G401.6 (cell line): Measurements from ENCODE around the gene INTS14.
"Not testable (repeated sequence)": the region's sequence is repeated elsewhere in the genome, so short reads cannot be mapped to it uniquely, and the experiment has no call there.

Source experiments
- FAIRE-seq: peaks from 2 replicates; lab custom pipeline; 2012; peaks lifted over from hg19 to GRCh38; lab: Jason Lieb, UNC

Gene INTS14

GRCh38 chr15:65630760-65631159, 19.8 kb upstream of the INTS14 start:
- FAIRE-seq: no peak

GRCh38 chr15:65629548-65629947, 18.6 kb upstream of the INTS14 start:
- no peak for FAIRE-seq

- FAIRE-seq: no peak
Measured at GRCh38 chr15:65626856-65627255, 15.9 kb upstream of the INTS14 start.

- no peak for FAIRE-seq
Measured at GRCh38 chr15:65623103-65623502, 12.2 kb upstream of the INTS14 start.

GRCh38 chr15:65621638-65622037, 10.7 kb upstream of the INTS14 start, which contains the start of gene SLC24A1:
TSS of gene SLC24A1 (plus strand) at chr15:65621938. CDS start at chr15:65624081, 2,143 bp downstream.
- no peak for FAIRE-seq

GRCh38 chr15:65620833-65621232, 9.9 kb upstream of the INTS14 start:
- FAIRE-seq: no peak

- no peak for FAIRE-seq
Measured at GRCh38 chr15:65619626-65620290, 8.8 kb upstream of the INTS14 start.

- FAIRE-seq: no peak
Measured at GRCh38 chr15:65618560-65619109, 7.7 kb upstream of the INTS14 start.

GRCh38 chr15:65615887-65616286, 5.0 kb upstream of the INTS14 start:
- not testable (repeated sequence) for FAIRE-seq

GRCh38 chr15:65612949-65613744, 2.2 kb upstream of the INTS14 start:
- no peak for FAIRE-seq

GRCh38 chr15:65612616-65612946, 1.6 kb upstream of the INTS14 start:
- no peak for FAIRE-seq

GRCh38 chr15:65611888-65612615, 1.1 kb upstream of the INTS14 start:
- FAIRE-seq: no peak

GRCh38 chr15:65603559-65603958, 7.4 kb downstream of the INTS14 start:
- FAIRE-seq: no peak

- FAIRE-seq: no peak
Measured at GRCh38 chr15:65603134-65603533, 7.8 kb downstream of the INTS14 start.

GRCh38 chr15:65599677-65600076, 11.3 kb downstream of the INTS14 start:
- FAIRE-seq: no peak

GRCh38 chr15:65598468-65598867, 12.5 kb downstream of the INTS14 start:
- FAIRE-seq: no peak

- FAIRE-seq: no peak
Measured at GRCh38 chr15:65595960-65596359, 15.0 kb downstream of the INTS14 start.

- no peak for FAIRE-seq
Measured at GRCh38 chr15:65587094-65587493, 23.8 kb downstream of the INTS14 start.

GRCh38 chr15:65584241-65584640, 26.7 kb downstream of the INTS14 start:
- peak; percentile 68 for FAIRE-seq

- FAIRE-seq: no peak
Measured at GRCh38 chr15:65583701-65584100, 27.2 kb downstream of the INTS14 start.

GRCh38 chr15:65580287-65580686, 30.6 kb downstream of the INTS14 start:
- peak; percentile 8 for FAIRE-seq

- FAIRE-seq: no peak
Measured at GRCh38 chr15:65579762-65580161, 31.2 kb downstream of the INTS14 start.
